Measurements from ENCODE around the gene CCDC14. TPM values are rescaled to one million over a fixed set of nuclear protein-coding genes. Genes with fewer than 3 reads are reported as not detected.

Gene CCDC14
- total and polyA plus RNA-seq, 2 of the 4 experiments (the other 2 are of a cell fraction), result 82.1 to 109 TPM

DNA sequence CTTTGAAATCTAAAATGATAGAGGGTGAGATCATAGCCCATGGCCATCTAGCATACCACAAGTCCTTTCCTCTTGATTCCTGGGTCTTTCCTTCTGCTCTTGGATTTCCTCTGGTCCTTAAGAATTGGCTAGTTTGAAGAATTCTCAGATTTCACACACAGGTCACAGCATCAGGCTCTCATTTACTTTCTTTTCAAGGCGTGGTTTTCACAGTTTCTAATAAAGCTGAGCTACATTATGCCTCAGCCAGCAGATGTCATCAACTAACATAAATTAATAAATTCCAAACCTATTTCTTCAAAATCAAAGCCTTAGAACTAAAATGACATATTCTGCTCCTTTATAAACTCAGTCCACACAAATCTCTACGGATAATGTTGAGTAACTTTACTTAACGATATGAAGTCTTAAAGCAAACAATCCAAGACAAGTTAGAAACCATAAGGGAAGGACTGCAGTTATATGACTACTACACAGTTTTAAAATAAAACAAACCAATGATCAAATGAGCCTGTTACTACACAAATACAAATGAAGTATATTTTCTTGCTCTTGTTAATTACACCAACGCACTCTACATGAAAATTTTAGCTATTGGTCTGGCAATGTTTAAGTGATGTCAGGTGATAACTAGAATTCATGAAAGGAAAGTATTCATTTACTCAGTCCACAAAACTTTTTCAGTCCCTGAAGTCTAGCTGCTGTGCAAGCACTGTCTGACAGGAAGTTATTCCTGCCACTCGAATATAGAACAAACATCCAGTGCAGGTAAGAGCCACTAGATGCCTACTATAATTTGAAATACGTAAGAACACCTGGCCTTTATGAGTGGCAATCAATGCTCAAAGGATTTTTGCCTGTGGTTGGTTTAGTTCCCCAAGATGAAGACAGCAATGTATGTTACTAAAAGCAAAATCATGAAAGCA is 9.2 kb downstream of the CCDC14 start:
- Histone ChIP-seq H4K8ac (ENCODE audit: low read depth in 2 of 2, low read length in 2 of 2) (no peak overlapping the region), H4K91ac (ENCODE audit: insufficient read depth, low read depth, low read length) (no peak overlapping the region), H3K4me2 (ENCODE audit: low read depth, low read length) (peak overlapping the region; percentile 36; the same call in 1 of the 2 replicates), H3K36me3 (ENCODE audit: control insufficient read depth, insufficient read depth, low read length) (peaks cover 37% of the 10 kb centered on the region), H4K20me1 (ENCODE audit: insufficient read depth, low read length) (no peaks in the 10 kb centered on the region), H3K23ac (ENCODE audit: low read depth, low read length) (no peak overlapping the region), H2AK5ac (ENCODE audit: low read depth, low read length) (no peak overlapping the region), H3K4me3 (ENCODE audit: insufficient read depth, low read depth, low read length) (no peak overlapping the region), H3K56ac (ENCODE audit: extremely low read depth, insufficient read depth, low read length) (no peak overlapping the region), H3K9ac (ENCODE audit: low read depth, low read length) (no peak overlapping the region), H3K14ac (replicated peaks; ENCODE audit: low read depth, low read length) (no peak overlapping the region), H3K4ac (ENCODE audit: low read depth, low read length) (0 out of 2 replicates have a peak overlapping the region, but pooled peaks have one; percentile 7), H2BK15ac (ENCODE audit: low read depth, low read length) (no peak overlapping the region), H3K9me3 (ENCODE audit: control insufficient read depth, insufficient read depth, low read length) (no peaks in the 10 kb centered on the region), H3K27ac (ENCODE audit: insufficient read depth, low read length) (no peak overlapping the region), H2BK5ac (ENCODE audit: low read depth, low read length, poor library complexity, severe bottlenecking) (peak overlapping the region; percentile 63), H3K27me3 (ENCODE audit: control insufficient read depth, insufficient read depth, low read length) (no peaks in the 10 kb centered on the region), H3K18ac (ENCODE audit: low read depth, low read length) (peak overlapping the region; percentile 47; the same call in 1 of the 2 replicates), H4K5ac (ENCODE audit: low read depth, low read length) (no peak overlapping the region; the same call in 1 of the 2 replicates), H3K9me1 (ENCODE audit: insufficient read depth, low read length) (peaks cover 7% of the 10 kb centered on the region; the same call in 1 of the 2 replicates), H2BK120ac (ENCODE audit: low read depth, low read length) (no peak overlapping the region), H2AFZ (replicated peaks; ENCODE audit: low read length, poor library complexity) (no peak overlapping the region), H2AK9ac (replicated peaks; ENCODE audit: low read depth, low read length, poor library complexity) (no peak overlapping the region), H3K4me1 (ENCODE audit: control insufficient read depth, insufficient read depth, low read length) (peaks cover 8% of the 10 kb centered on the region; the same call in 1 of the 2 replicates), H3K79me1 (ENCODE audit: low read depth in 1 of 2, low read length in 2 of 2) (peaks cover 21 to 41% of the 10 kb centered on the region in 2 experiments), H2BK20ac (ENCODE audit: low read depth, low read length) (no peak overlapping the region)
- BruUV-seq (replicated peaks), result TSS peak; percentile 1
- CTCF ChIA-PET, result no interaction called here
- 57% methylated on average over 1 of the region's 6 CpGs; no CpG with 5 or more reads in 1 of the 2 experiments for WGBS, 2 experiments (ENCODE audit: extremely low coverage in 2 of 2, insufficient read length in 1 of 2)
- dilution Hi-C loops (cut with HindIII; ENCODE audit: low sequenced_read_pairs, unreplicated experiment), result no loop called here
- intact Hi-C loops (cut with micrococcal nuclease), result no loop called here
- TF ChIP-seq CEBPB (IDR thresholded peaks at IDR 0.05; ENCODE audit: low read depth, low read length) (peak; percentile 12; the same call in 1 of the 2 replicates), POLR2A (IDR thresholded peaks at IDR 0.05; ENCODE audit: low read depth, low read length) (no peak)
- in situ Hi-C loops (cut with MboI; ENCODE audit: low sequenced_read_pairs), result no loop called here
- ATAC-seq (ENCODE audit: low read depth), result peak; percentile 48
- peak; percentile 33 for DNase-seq
- POLR2A ChIA-PET (ENCODE audit: unreplicated experiment), result no interaction called here
